Loucy (cell line): ENCODE measurements around the gene TTLL5.

Experiments
- H2AFZ ChIP-seq: fragments of 200-600 bp; sonication (generic); 2 replicates; pipeline ENCODE4 v1.6.0; 2016; ENCODE audit warnings: antibody characterized with exemption, mild to moderate bottlenecking, low read length, moderate library complexity
- H3F3A ChIP-seq: fragments of 200-600 bp; 2 replicates; pipeline ENCODE4 v1.6.0; 2016; ENCODE audit warnings: antibody characterized with exemption, low read depth, mild to moderate bottlenecking
- H3K27me3 ChIP-seq: fragments of 200-600 bp; sonication (generic); 2 replicates; pipeline ENCODE4 v1.6.1; 2014; ENCODE audit warnings: low read length, mild to moderate bottlenecking; ENCODE audit not compliant: insufficient read depth, poor library complexity, severe bottlenecking
- H3K36me3 ChIP-seq: fragments of 200-600 bp; sonication (generic); 2 replicates; pipeline ENCODE4 v1.6.1; 2016; ENCODE audit warnings: low read length; ENCODE audit not compliant: insufficient read depth
- H3K4me1 ChIP-seq: fragments of 200-600 bp; sonication (generic); 2 replicates; pipeline ENCODE4 v1.5.1; 2014; ENCODE audit warnings: low read length, mild to moderate bottlenecking; ENCODE audit not compliant: insufficient read depth, poor library complexity, severe bottlenecking
- H3K4me2 ChIP-seq: fragments of 200-600 bp; sonication (generic); 2 replicates; pipeline ENCODE4 v1.6.0; 2014; ENCODE audit warnings: antibody characterized with exemption, low read length, low read depth, mild to moderate bottlenecking; ENCODE audit not compliant: poor library complexity, severe bottlenecking
- H3K4me3 ChIP-seq: fragments of 200-600 bp; sonication (generic); 2 replicates; pipeline ENCODE4 v1.5.1; 2014; ENCODE audit warnings: low read length, mild to moderate bottlenecking, mixed read lengths; ENCODE audit not compliant: poor library complexity, severe bottlenecking
- H3K79me2 ChIP-seq: fragments of 200-600 bp; sonication (generic); 2 replicates; pipeline ENCODE4 v1.6.1; 2014; ENCODE audit warnings: low read length; ENCODE audit not compliant: insufficient read depth
- H3K9ac ChIP-seq: fragments of 200-600 bp; sonication (generic); 2 replicates; pipeline ENCODE4 v1.6.0; 2014; ENCODE audit warnings: mild to moderate bottlenecking, low read depth, low read length, moderate library complexity; ENCODE audit not compliant: poor library complexity, severe bottlenecking
- H3K9me2 ChIP-seq: fragments of 200-600 bp; sonication (generic); replicated peaks from 2 replicates; pipeline ENCODE4 v1.6.1; 2016; ENCODE audit warnings: low read depth, low read length, mixed read lengths
- H3K9me3 ChIP-seq: fragments of 200-600 bp; sonication (generic); 2 replicates; pipeline ENCODE4 v1.6.1; 2014; ENCODE audit warnings: mild to moderate bottlenecking, antibody characterized with exemption, low read length, low read depth; ENCODE audit not compliant: insufficient read depth
- H4K20me1 ChIP-seq: fragments of 200-600 bp; sonication (generic); 2 replicates; pipeline ENCODE4 v1.6.0; 2014; ENCODE audit warnings: antibody characterized with exemption, low read length, mild to moderate bottlenecking; ENCODE audit not compliant: insufficient read depth, poor library complexity, severe bottlenecking
- EZH2phosphoT487 ChIP-seq: fragments of 200-600 bp; IDR thresholded peaks from 2 replicates; pipeline ENCODE4 v1.6.1; 2018; ENCODE audit warnings: antibody characterized with exemption, mild to moderate bottlenecking, moderate library complexity, borderline replicate concordance
- TF ChIP-seq, protein P1 (sequence below): fragments of 200-600 bp; sonication (generic); conservative IDR thresholded peaks from 2 replicates; pipeline ENCODE4 v1.5.1; 2014; ENCODE audit warnings: mild to moderate bottlenecking, antibody characterized with exemption, low read length

Gene TTLL5

DNA sequence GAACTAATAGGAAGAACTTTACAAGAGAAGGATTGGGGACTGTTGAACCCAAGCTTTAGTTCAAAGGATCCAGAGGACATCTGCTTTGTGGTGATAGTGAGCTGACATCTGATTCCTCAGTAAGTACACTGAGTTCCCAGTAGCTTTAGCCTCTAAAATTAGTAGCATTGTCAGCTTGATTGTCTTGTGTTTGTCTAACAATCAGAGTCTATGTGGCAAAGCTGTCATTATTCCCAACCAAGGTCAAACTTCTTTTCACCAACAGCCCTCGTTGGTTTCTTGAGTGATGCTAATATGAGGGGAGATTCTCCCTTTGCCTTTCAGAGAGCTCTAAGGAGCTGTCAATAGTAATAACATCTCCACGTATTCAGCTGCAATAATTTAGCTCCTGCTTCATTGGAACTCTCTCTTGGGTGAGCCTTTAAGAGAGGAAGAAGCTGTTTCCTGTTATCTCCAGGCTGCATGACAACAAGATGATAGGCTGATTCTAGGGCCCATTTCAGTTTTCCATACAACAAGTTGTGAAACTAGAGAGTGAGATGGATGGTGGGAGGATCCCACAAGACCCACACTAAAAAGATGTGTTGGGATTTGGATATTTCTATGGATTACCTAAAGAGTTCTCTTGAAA is 274.1 kb downstream of the TTLL5 start:
- no peaks in the 10 kb centered on the region for H3K9me2 ChIP-seq
- no peak for TF ChIP-seq EZH2phosphoT487
- TF ChIP-seq, protein P1, sequence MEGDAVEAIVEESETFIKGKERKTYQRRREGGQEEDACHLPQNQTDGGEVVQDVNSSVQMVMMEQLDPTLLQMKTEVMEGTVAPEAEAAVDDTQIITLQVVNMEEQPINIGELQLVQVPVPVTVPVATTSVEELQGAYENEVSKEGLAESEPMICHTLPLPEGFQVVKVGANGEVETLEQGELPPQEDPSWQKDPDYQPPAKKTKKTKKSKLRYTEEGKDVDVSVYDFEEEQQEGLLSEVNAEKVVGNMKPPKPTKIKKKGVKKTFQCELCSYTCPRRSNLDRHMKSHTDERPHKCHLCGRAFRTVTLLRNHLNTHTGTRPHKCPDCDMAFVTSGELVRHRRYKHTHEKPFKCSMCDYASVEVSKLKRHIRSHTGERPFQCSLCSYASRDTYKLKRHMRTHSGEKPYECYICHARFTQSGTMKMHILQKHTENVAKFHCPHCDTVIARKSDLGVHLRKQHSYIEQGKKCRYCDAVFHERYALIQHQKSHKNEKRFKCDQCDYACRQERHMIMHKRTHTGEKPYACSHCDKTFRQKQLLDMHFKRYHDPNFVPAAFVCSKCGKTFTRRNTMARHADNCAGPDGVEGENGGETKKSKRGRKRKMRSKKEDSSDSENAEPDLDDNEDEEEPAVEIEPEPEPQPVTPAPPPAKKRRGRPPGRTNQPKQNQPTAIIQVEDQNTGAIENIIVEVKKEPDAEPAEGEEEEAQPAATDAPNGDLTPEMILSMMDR = no peak
- no peak overlapping the region for H3K4me3 ChIP-seq
- no peaks in the 10 kb centered on the region for H3K4me1 ChIP-seq
- no peaks in the 10 kb centered on the region for H3F3A ChIP-seq
- no peaks in the 10 kb centered on the region for H3K27me3 ChIP-seq
- peaks cover 3% of the 10 kb centered on the region; the same call in 1 of the 2 replicates for H3K36me3 ChIP-seq
- no peak overlapping the region for H2AFZ ChIP-seq
- H3K79me2 ChIP-seq = no peaks in the 10 kb centered on the region
- no peaks in the 10 kb centered on the region for H4K20me1 ChIP-seq
- H3K9ac ChIP-seq = no peak overlapping the region
- no peak overlapping the region for H3K4me2 ChIP-seq
- H3K9me3 ChIP-seq = no peaks in the 10 kb centered on the region

DNA sequence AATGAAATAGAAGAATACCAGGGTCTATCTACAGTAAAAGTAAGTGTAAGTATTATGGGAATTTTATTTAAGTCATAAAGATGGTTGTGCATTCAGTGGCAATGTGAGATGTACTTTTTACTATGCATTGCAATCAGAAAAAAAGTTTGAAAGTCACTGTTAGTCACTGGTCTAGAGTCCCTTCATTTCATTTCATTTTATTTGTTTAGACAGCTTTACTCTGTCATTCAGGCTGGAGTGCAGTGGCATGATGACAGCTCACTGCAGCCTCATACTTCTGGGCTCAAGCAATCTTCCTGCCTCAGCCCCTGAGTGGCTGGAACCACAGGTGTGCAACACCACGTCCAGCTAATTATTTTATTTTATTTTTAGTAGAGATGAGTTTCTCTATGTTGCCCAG is 278.2 kb downstream of the TTLL5 start:
- H3K4me3 ChIP-seq = no peak overlapping the region
- no peaks in the 10 kb centered on the region for H4K20me1 ChIP-seq
- H3K9ac ChIP-seq = no peak overlapping the region
- no peaks in the 10 kb centered on the region for H3K9me3 ChIP-seq
- H3K36me3 ChIP-seq = peaks cover 3% of the 10 kb centered on the region; the same call in 1 of the 2 replicates
- no peak for TF ChIP-seq EZH2phosphoT487
- TF ChIP-seq, protein P1 = no peak
- H3K9me2 ChIP-seq = no peaks in the 10 kb centered on the region
- no peaks in the 10 kb centered on the region for H3K27me3 ChIP-seq
- no peaks in the 10 kb centered on the region for H3F3A ChIP-seq
- no peaks in the 10 kb centered on the region for H3K79me2 ChIP-seq
- no peak overlapping the region for H3K4me2 ChIP-seq
- H2AFZ ChIP-seq = no peak overlapping the region
- no peaks in the 10 kb centered on the region for H3K4me1 ChIP-seq

DNA sequence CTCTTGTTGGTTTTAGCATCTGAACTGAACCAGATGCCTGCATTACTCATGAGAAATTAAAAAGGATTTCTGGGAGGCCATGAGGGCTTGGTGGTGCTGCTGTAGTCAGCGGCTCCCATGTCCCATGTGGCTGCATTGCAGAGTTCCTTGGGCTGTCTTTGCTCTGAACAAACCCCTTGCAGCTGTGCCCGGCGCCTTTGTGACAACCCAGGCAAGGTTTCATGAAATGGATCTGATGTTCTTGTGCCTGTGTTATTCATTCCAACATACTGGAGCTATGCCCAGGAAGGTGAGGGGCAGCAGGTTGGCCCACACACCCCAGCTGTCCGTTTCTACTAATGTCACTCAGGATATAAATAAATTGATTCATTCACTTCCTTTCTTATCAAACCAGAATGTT is 280.0 kb downstream of the TTLL5 start:
- Histone ChIP-seq H3K4me1 (no peaks in the 10 kb centered on the region), H4K20me1 (no peaks in the 10 kb centered on the region)
- TF ChIP-seq, protein P1 = no peak
- no peak for TF ChIP-seq EZH2phosphoT487

More for the DNA sequence above, 280.0 kb downstream of the TTLL5 start:
- Histone ChIP-seq H3F3A (no peaks in the 10 kb centered on the region), H3K27me3 (no peaks in the 10 kb centered on the region), H3K9me3 (no peaks in the 10 kb centered on the region), H3K36me3 (peaks cover 3% of the 10 kb centered on the region; the same call in 1 of the 2 replicates), H3K9me2 (no peaks in the 10 kb centered on the region), H2AFZ (no peak overlapping the region), H3K4me2 (no peak overlapping the region), H3K79me2 (no peaks in the 10 kb centered on the region), H3K4me3 (no peak overlapping the region), H3K9ac (no peak overlapping the region)
